ENCODE results near the gene RASA3. TPM values are rescaled to one million over a fixed set of nuclear protein-coding genes. Genes with fewer than 3 reads are reported as not detected.

Gene RASA3
- total and polyA plus RNA-seq, 2 of the 4 experiments (the other 2 are of a cell fraction): 21.0 to 31.4 TPM

- H2BK20ac ChIP-seq (ENCODE audit: low read depth, low read length): no peak overlapping the region
- no peak overlapping the region for H3K23ac ChIP-seq (ENCODE audit: low read depth, low read length)
- dilution Hi-C loops (cut with HindIII; ENCODE audit: low sequenced_read_pairs, unreplicated experiment): no loop called here
- H2BK15ac ChIP-seq (ENCODE audit: low read depth, low read length): no peak overlapping the region
- in situ Hi-C loops (cut with MboI; ENCODE audit: low sequenced_read_pairs): no loop called here
- DNase-seq (no peak), ATAC-seq (ENCODE audit: low read depth) (no peak; the same call in 1 of the 2 replicates)
- H3K36me3 ChIP-seq (ENCODE audit: control insufficient read depth, insufficient read depth, low read length): peaks cover 2% of the 10 kb centered on the region; the same call in 1 of the 2 replicates
- intact Hi-C loops (cut with micrococcal nuclease): no loop called here
- no peaks in the 10 kb centered on the region for H3K4me1 ChIP-seq (ENCODE audit: control insufficient read depth, insufficient read depth, low read length)
- no peak overlapping the region for H2AK5ac ChIP-seq (ENCODE audit: low read depth, low read length)
- H3K4me3 ChIP-seq (ENCODE audit: insufficient read depth, low read depth, low read length): no peak overlapping the region
- no TSS peak for BruUV-seq (replicated peaks)
- no peak overlapping the region for H4K8ac ChIP-seq (ENCODE audit: low read depth in 2 of 2, low read length in 2 of 2)
- no peak overlapping the region for H3K4me2 ChIP-seq (ENCODE audit: low read depth, low read length)
- H3K56ac ChIP-seq (ENCODE audit: extremely low read depth, insufficient read depth, low read length): no peak overlapping the region
- WGBS, 2 experiments (ENCODE audit: extremely low coverage in 2 of 2, insufficient read length in 1 of 2): no CpG with 5 or more reads among the region's 6 CpGs
- peaks cover 33% of the 10 kb centered on the region for H4K20me1 ChIP-seq (ENCODE audit: insufficient read depth, low read length)
- no peak overlapping the region for H3K27ac ChIP-seq (ENCODE audit: insufficient read depth, low read length)
- no peak overlapping the region for H2AK9ac ChIP-seq (replicated peaks; ENCODE audit: low read depth, low read length, poor library complexity)
- no peak overlapping the region for H4K91ac ChIP-seq (ENCODE audit: insufficient read depth, low read depth, low read length)
- no peak overlapping the region for H2AFZ ChIP-seq (replicated peaks; ENCODE audit: low read length, poor library complexity)
- ChIA-PET POLR2A (ENCODE audit: unreplicated experiment) (no interaction called here), CTCF (interaction anchor here (0.6 kb wide), 1 partner anchor 19 kb away, joined by 4 read pairs; no protein-coding TSS in a partner anchor)
- no peak overlapping the region for H4K5ac ChIP-seq (ENCODE audit: low read depth, low read length)
- no peaks in the 10 kb centered on the region; the same call in 1 of the 2 replicates for H3K9me3 ChIP-seq (ENCODE audit: control insufficient read depth, insufficient read depth, low read length)
- no peak overlapping the region for H3K9ac ChIP-seq (ENCODE audit: low read depth, low read length)
- no peak overlapping the region for H3K18ac ChIP-seq (ENCODE audit: low read depth, low read length)
- H2BK120ac ChIP-seq (ENCODE audit: low read depth, low read length): no peak overlapping the region
- no peak overlapping the region for H3K4ac ChIP-seq (ENCODE audit: low read depth, low read length)
- no peak for TF ChIP-seq SMC3 (IDR thresholded peaks at IDR 0.05; ENCODE audit: low read depth, low read length)
- TF ChIP-seq MXI1 (IDR thresholded peaks at IDR 0.05; ENCODE audit: borderline replicate concordance, low read depth, low read length): no peak
- no peak for TF ChIP-seq RFX5 (IDR thresholded peaks at IDR 0.05; ENCODE audit: low read depth, low read length)
- TF ChIP-seq RAD21 (IDR thresholded peaks at IDR 0.05; ENCODE audit: low read length): no peak
- no peak for TF ChIP-seq FOS (IDR thresholded peaks at IDR 0.05; ENCODE audit: low read depth, low read length)
- no peaks in the 10 kb centered on the region for H3K27me3 ChIP-seq (ENCODE audit: control insufficient read depth, insufficient read depth, low read length)
- H3K9me1 ChIP-seq (ENCODE audit: insufficient read depth, low read length): 0 out of 2 replicates have a peak, but pooled peaks cover 5% of the 10 kb centered on the region
- H3K14ac ChIP-seq (replicated peaks; ENCODE audit: low read depth, low read length): no peak overlapping the region
- no peak overlapping the region for H2BK5ac ChIP-seq (ENCODE audit: low read depth, low read length, poor library complexity, severe bottlenecking)
- H3K79me1 ChIP-seq (ENCODE audit: low read depth in 1 of 2, low read length in 2 of 2): peaks cover 16 to 43% of the 10 kb centered on the region in 2 experiments
These were observed 44.2 kb downstream of the RASA3 start for GRCh38 chr13:114088234-114088633.

All from IMR-90 (cell line).